Stomach (tissue), 9 donors: ENCODE results near the gene SEMA3D. TPM values are rescaled to one million over a fixed set of nuclear protein-coding genes. Genes with fewer than 3 reads are reported as not detected.

Experiments used
- DNase-seq, 2 donors: peaks; one replicate each; pipeline versions ENCODE4 v3.0.0 to v3.0.0-alpha.2; 2013 to 2019
- H3K27ac ChIP-seq, 5 donors: fragments of 200-600 bp in 4 of 5; sonication (generic) in 4 of 5; one replicate each; pipeline ENCODE4 v1.5.1; 2013 to 2019; ENCODE audit warnings: mild to moderate bottlenecking in 1 of 5, moderate library complexity in 1 of 5
- H3K27me3 ChIP-seq, 3 donors: fragments of 200-600 bp; sonication (generic); one replicate each; pipeline ENCODE4 v1.5.1; 2017 to 2019; ENCODE audit warnings: mixed run types in 1 of 3
- H3K36me3 ChIP-seq, 4 donors: fragments of 200-600 bp; sonication (generic); 1 replicate in 3 of 4; 2 replicates in 1 of 4; pipeline ENCODE4 v1.5.1; 2016 to 2019
- H3K4me1 ChIP-seq, 4 donors: fragments of 200-600 bp; sonication (generic); one replicate each; pipeline ENCODE4 v1.5.1; 2016 to 2019
- H3K4me3 ChIP-seq, 4 donors: fragments of 200-600 bp; sonication (generic) in 3 of 4; one replicate each; pipeline ENCODE4 v1.5.1; 2016 to 2019; ENCODE audit warnings: mild to moderate bottlenecking in 1 of 4
- H3K9me3 ChIP-seq, 4 donors: fragments of 200-600 bp; sonication (generic); one replicate each; pipeline ENCODE4 v1.5.1; 2016 to 2019
- CTCF ChIP-seq, 7 experiments: fragments of 450-650 bp in 4 of 7; fragments of 200-600 bp in 3 of 7; sonication (generic) in 3 of 7; IDR thresholded peaks; one replicate each; pipeline ENCODE4 v1.5.1; 2016 to 2019; ENCODE audit warnings: antibody characterized with exemption in 7 of 7, control low read depth in 2 of 7, mild to moderate bottlenecking in 1 of 7
- EP300 ChIP-seq: sonication (generic); formaldehyde crosslinking; IDR thresholded peaks from one replicate; pipeline ENCODE4 v1.6.1; 2017; ENCODE audit warnings: antibody characterized with exemption
- POLR2A ChIP-seq, 4 donors: fragments of 450-650 bp; IDR thresholded peaks; one replicate each; pipeline ENCODE4 v1.6.1; 2016; ENCODE audit warnings: antibody characterized with exemption in 4 of 4, control low read depth in 2 of 4, mild to moderate bottlenecking in 1 of 4, moderate library complexity in 1 of 4
- POLR2AphosphoS5 ChIP-seq, 3 donors: sonication (generic); formaldehyde crosslinking; IDR thresholded peaks; one replicate each; pipeline ENCODE4 v1.6.1; 2016; ENCODE audit warnings: antibody characterized with exemption in 3 of 3
- WGBS, 5 donors: extraction: QIAGEN DNeasy Blood & Tissue Kit in 3 of 5; methylation state at CpG; one replicate each; pipeline versions ENCODE4 v1.1.5 to v1.1.7; 2013 to 2018; 5-methylcytosine and 5-hydroxymethylcytosine counted together
- intact Hi-C: fragments of 100-400 bp; cut with DNase I; formaldehyde crosslinking; loops from one replicate; pipeline ENCODE4 v1.15.1; 2023; ENCODE audit warnings: low total_unique reads
- polyA plus RNA-seq, 3 donors: library from polyadenylated mRNA; stranded (reverse); fragments of 200-250 nt; gene quantifications; one replicate each; pipeline ENCODE4 v1.2.3, GENCODE V29; 2013
- total RNA-seq, 5 donors: library from RNA; depleted of rRNA; stranded (reverse); fragments of >200 nt; gene quantifications; one replicate each; pipeline versions ENCODE4 v1.1.0 to v1.2.3, GENCODE V29; 2014 to 2016
- donor health status: healthy with polysubstance abuse.
- donor health status: Bipolar disorder and iron deficiency.
- donor health status: healthy.

SEMA3D gene
- total and polyA plus RNA-seq, 8 donors = 0.44 to 20.9 (median 2.6) TPM; not detected in 1

- no peak overlapping the region for H3K4me3 ChIP-seq
- TF ChIP-seq CTCF (IDR thresholded peaks at IDR 0.05) (no peak), EP300 (no peak)
- H3K4me1 ChIP-seq = peaks cover 0 to 24% (median 5%) of the 10 kb centered on the region in 4 donors
- no peaks in the 10 kb centered on the region for H3K27me3 ChIP-seq
- H3K9me3 ChIP-seq = no peaks in the 10 kb centered on the region
- intact Hi-C loops = no loop called here
- no peak overlapping the region for H3K27ac ChIP-seq
- no peaks in the 10 kb centered on the region for H3K36me3 ChIP-seq
- peak in 1 of 2 donors; percentile 47 for DNase-seq
- 73 to 85% (median 83%) methylated on average over 4 of the region's 4 CpGs for WGBS, 5 donors
Observed at GRCh38 chr7:85091565-85091928, 95.3 kb downstream of the SEMA3D start.

GRCh38 chr7:85090919-85091564, 95.8 kb downstream of the SEMA3D start:
- no peaks in the 10 kb centered on the region for H3K27me3 ChIP-seq

GRCh38 chr7:85090143-85090542, 96.7 kb downstream of the SEMA3D start:
- intact Hi-C loops = no loop called here
- Histone ChIP-seq H3K27ac (no peak overlapping the region), H3K9me3 (no peaks in the 10 kb centered on the region), H3K4me1 (peaks cover 0 to 13% (median 5%) of the 10 kb centered on the region in 4 donors), H3K4me3 (no peak overlapping the region), H3K27me3 (no peaks in the 10 kb centered on the region), H3K36me3 (no peaks in the 10 kb centered on the region)
- no peak for TF ChIP-seq POLR2AphosphoS5 (IDR thresholded peaks at IDR 0.05)
- TF ChIP-seq EP300 = no peak
- no peak for TF ChIP-seq CTCF (IDR thresholded peaks at IDR 0.05)
- whole genome bisulfite sequencing, 5 donors = 62 to 87% (median 70%) methylated on average over 6 of the region's 6 CpGs
- DNase-seq = peak in 1 of 2 donors; percentile 90

More at GRCh38 chr7:85090919-85091564, 95.8 kb downstream of the SEMA3D start:
- Histone ChIP-seq H3K9me3 (no peaks in the 10 kb centered on the region), H3K4me3 (no peak overlapping the region), H3K4me1 (peaks cover 0 to 22% (median 5%) of the 10 kb centered on the region in 4 donors), H3K36me3 (no peaks in the 10 kb centered on the region), H3K27ac (no peak overlapping the region)
- WGBS, 5 donors = 65 to 80% (median 66%) methylated on average over 3 of the region's 3 CpGs
- DNase-seq = peak in 1 of 2 donors; percentile 82
- no peak for TF ChIP-seq POLR2A (IDR thresholded peaks at IDR 0.05)
- no peak for TF ChIP-seq POLR2AphosphoS5 (IDR thresholded peaks at IDR 0.05)
- TF ChIP-seq CTCF (IDR thresholded peaks at IDR 0.05) = no peak
- TF ChIP-seq EP300 = no peak
- intact Hi-C loops = no loop called here

GRCh38 chr7:85081846-85082245, 105.0 kb downstream of the SEMA3D start:
- TF ChIP-seq POLR2A (IDR thresholded peaks at IDR 0.05) (no peak), CTCF (IDR thresholded peaks at IDR 0.05) (no peak), POLR2AphosphoS5 (IDR thresholded peaks at IDR 0.05) (no peak), EP300 (no peak)
- Histone ChIP-seq H3K27me3 (no peaks in the 10 kb centered on the region), H3K4me3 (no peak overlapping the region), H3K4me1 (peaks cover 0 to 33% (median 7%) of the 10 kb centered on the region in 4 donors), H3K9me3 (no peaks in the 10 kb centered on the region), H3K27ac (no peak overlapping the region), H3K36me3 (no peaks in the 10 kb centered on the region)
- WGBS, 5 donors = 26 to 85% (median 62%) methylated on average over 1 of the region's 1 CpG
- intact Hi-C loops = no loop called here
- DNase-seq = no peak
